ENCODE data around the gene POTEH.
"Not testable (repeated sequence)": the region's sequence is repeated elsewhere in the genome, so short reads cannot be mapped to it uniquely, and the experiment has no call there.

GRCh38 chr22:15687086-15687485, 2.7 kb upstream of the POTEH start:
- not testable (repeated sequence) for TF ChIP-seq POLR2A (IDR thresholded peaks at IDR 0.05; ENCODE audit: extremely low read depth, insufficient read length); CTCF (IDR thresholded peaks at IDR 0.05; ENCODE audit: low read depth, low read length)
